GM19468 (cell line): ENCODE results near the gene HSD11B1.

Experiments
- ATAC-seq: cut with Tn5 transposase; IDR thresholded peaks from one replicate; pipeline ENCODE4 v1.9.1; 2021; ENCODE audit warnings: mild to moderate bottlenecking, moderate library complexity, moderate number of reproducible peaks; ENCODE audit not compliant: unreplicated experiment; ENCODE audit errors: extremely low read depth

HSD11B1 gene

DNA sequence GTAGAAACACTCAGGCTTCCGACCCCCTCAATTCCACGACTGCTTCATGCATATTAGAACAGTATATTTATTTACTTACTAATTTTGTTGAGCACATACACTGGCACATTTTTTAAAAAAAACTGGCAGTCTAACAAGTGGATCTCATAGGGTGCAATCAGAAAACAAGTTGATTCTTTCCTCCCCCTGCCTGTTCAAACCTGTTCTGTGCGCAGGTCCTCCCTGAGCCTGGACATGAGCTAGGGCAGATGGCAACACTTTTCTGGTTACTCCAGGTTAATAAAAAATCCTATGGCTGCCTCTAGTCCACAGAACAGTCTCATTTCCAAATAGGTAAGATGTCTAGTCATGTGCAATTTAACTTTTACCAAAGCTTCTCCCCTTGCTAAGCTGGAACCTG lies 18.6 kb downstream of the HSD11B1 start:
- no peak for ATAC-seq

DNA sequence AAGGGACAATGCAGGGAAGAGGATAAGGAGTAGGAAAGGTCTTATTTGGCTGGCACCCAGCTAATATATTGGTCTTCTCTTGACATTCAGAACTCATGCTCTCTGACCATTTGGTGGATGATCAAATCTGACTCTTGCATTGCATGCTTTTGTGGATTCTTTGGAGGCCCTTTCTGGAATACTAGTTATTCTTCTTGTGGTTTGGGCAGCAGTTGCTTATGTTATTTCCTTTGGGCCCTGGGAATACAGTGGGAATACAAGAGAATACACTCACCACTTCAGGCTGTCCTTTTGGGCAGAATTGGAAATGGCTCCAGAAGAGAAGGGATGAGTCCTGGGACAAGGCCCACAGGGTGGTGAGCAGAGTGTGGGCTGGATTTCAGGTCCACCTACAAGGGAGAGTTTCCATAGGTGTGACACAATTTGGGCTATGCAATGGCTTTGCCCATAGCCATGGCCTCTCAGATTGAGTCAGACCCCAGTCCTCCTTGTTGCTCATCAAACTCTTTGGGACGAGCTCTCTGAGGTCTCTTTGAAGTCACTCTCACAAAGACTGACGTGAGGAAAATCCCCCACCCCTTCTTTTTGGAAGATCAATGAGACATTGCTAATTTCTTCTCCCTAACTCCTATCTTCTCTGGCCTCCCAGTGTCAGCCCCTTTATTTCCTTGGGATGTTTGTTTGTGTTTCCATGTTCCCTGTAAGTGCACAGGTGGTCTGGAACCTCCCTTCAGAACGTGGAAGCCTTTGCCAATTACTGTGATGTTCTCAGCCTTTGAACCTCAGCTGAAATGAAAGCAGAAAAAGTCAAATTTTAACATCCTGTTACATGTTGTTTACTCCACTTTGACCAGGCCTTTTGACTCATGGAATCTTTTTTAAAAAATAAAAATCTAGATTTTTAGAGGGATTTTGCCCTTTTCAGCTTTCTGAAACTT lies 19.4 kb downstream of the HSD11B1 start:
- no peak for ATAC-seq

DNA sequence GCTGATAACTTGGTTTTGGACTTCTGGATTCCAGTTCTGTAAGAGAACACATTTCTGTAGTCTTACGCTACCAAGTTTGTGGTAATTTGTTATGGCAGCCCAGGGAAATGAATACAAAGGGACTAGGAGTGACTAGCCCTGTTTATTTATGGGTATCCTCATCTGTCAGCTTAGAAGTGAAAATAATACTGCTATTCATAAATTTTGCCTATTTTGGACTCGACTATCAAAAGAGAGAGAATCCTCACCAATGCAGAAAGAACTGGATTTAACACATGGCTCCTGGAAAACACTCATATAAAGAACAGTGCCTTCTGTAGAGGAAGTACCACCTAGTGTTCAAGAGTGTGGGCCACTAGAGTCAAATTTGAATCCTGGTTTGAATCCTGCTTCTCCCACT lies 22.6 kb downstream of the HSD11B1 start:
- no peak for ATAC-seq

DNA sequence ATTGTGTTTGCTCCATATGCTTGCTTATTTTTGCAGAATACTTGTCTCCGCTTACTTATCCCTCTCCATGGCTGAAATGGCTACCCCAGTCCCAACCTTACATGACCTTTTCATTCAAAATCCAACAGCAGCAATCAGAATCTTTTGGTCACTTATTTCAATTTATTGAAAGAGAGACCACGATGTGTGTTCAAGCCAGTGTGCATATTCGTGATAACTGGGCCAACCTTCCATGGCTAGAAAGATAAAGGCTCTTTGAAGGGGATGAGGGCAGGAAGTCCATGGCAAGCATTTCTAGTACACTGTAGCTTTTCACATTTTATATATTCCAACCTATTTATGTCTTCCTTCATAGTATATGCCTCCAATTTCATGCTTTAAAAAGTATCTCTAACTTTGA lies 23.1 kb downstream of the HSD11B1 start:
- ATAC-seq = no peak

DNA sequence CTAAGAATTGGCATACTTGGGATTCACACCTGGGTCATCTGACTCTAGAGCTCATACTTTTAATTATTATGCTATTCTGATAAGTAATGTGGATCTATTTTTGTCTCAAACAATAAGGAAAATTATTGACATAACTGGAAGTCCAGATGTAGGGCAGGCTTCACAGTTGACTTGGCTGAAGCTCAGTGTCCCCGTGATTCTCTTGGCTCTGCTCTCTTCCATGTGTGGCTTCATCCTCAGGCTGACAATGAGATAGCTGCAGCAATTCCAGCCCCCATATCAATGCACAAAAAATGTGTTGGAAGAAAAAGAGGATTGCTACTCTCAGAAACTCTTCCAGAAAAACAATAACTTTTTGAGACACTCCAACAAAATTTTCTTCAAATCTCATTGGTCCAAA lies 23.8 kb downstream of the HSD11B1 start:
- no peak for ATAC-seq

DNA sequence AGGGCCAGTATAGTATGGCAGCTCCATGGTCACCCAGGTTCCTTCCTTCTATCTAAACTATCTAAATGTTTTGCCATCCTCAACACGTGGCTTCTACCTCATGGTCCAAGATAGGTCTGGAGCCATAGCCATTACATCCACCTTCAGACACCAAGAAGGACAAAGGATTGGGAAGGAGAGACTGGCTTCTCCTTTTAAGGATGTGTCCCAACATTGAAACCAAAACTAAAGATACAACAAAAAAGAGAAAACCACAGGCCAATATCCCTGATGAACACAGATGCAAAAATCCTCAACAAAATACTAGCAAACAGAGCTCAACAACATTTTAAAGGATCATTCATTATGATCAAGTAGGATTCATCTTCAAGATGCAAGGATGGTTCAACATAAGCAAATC lies 24.8 kb downstream of the HSD11B1 start:
- no peak for ATAC-seq

DNA sequence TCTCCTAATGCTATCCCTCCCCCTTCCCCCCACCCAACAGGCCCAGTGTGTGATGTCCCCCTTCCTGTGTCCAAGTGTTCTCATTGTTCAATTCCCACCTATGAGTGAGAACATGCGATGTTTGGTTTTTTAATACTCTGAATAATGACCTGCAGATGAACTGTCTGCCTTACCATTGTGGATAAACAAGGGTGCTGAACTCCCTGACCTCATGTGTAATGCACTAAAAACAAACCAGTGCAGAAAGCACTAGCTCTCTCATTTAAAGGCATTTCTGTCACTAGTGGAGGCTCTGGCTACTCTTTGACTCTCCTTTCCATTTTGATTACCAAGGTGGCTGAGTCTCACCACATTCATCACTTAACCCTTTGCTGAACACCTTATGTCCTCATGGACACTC lies 28.1 kb downstream of the HSD11B1 start:
- ATAC-seq = no peak

DNA sequence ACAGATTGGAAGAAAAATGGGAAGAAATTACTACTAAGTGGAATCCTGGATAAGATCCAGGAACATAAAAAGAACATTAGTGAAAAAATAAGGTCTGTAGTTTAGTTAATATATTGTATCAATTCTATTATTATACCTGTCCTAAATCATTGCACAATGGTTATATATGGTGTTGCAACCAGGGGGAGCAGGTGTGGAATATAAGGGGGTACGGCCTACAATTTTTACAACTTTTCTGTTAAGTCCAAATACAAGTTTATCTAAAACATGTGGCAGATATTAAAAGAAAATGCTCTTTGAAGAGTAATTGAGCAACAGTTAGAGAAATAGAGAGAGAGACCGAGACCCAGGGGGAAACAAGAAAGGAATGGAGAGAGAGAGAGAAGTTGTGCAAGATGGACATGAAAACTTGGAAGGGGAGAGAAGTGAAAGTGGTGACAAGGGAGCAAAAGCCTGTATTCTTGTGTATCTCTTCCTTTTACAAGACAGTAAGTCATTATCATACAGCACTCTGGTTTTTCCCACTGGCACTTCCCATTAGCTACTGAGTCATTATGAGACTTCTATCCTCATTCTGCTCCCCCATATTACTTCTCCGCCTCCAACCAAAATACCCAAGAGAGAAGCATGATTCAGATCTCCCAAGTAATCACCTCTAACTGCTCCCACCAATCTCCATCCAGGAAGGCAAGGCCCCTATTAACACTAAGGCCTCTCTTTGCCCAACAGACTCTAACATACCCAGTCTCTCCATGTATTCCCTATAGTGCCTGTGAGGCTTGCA lies 29.0 kb downstream of the HSD11B1 start:
- no peak for ATAC-seq

DNA sequence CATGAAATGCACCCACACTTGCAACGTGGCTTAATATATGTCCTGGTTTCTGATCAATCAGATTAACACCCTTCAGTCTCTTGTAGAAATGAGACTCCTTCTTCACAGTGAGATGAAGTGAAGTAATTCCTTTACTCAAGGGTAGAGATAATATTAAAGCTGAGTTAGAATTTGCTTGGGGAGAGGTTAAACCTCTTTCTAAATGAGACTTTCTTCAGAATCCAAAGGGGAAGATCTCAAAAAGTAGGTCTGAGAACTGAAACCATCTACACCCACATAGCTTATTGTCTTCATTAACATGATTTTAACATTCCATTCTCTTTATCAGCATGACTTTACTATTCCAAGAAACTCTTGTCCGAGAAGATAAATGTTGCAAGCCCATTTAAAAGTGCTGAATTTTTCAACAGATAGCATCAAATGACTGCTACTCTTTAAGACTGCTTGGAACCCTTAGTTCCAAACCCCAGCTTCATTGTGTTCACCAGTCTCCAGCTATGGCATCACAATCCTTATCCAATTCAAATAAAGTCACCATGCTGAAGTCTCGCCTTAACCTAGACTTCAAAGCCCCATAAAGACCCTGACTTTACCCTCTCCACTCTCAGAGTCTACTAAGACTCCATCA lies 32.0 kb downstream of the HSD11B1 start:
- ATAC-seq = no peak

DNA sequence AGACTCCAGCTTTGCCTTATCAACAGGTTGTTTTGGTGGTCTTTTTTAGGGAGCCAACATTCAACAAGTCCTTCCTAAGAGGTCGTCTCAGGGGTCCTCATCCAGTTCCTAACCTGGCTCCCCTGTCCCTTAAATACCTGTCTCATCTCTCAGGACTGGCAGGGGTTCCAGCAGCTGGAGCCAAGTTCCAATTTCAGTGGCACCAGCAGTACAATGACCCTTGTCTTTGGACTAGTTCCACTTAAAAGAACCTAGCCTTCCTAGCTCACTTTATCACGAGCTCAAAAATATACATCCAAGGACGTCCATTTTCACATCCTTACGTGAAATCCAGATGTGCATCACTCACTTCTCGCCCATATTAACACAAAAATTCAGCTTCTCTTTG lies 32.5 kb downstream of the HSD11B1 start:
- no peak for ATAC-seq

DNA sequence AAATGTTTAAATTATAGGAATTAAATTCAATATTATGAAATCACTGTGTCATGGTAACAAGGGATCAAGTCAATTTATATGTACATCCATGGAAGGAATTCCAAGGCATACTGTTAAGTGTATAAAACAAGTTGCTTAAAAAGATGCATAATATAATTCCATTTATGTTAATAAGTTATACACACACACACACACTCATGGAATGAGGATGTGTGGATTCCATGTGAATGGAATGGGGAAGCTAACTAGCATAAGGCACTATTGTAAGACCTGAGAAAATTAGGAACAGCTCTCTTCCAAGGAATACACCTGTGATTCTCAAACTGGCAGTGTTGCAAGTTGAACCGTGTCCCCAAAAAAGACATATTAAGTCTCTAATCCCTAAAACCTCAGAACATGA lies 33.6 kb downstream of the HSD11B1 start:
- no peak for ATAC-seq

DNA sequence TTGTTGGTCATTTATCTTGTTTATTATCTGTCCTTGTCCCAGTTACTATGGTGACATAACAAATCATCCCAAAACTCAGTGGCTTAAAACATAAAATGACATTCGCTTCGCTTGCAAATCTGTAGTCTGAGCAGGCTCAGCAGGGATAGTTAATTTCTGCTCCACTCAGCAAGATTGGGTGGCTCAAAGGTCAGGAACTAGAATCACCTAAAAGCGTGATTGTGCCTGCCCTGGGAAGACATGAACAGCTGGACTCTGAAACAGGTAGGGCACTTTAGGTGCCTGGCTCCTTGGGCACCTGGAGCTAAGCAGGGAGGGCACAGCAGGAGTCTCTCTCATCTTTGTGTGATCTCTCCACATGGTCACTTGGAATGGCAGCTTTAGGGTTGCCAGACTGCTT lies 36.5 kb downstream of the HSD11B1 start:
- ATAC-seq = no peak

DNA sequence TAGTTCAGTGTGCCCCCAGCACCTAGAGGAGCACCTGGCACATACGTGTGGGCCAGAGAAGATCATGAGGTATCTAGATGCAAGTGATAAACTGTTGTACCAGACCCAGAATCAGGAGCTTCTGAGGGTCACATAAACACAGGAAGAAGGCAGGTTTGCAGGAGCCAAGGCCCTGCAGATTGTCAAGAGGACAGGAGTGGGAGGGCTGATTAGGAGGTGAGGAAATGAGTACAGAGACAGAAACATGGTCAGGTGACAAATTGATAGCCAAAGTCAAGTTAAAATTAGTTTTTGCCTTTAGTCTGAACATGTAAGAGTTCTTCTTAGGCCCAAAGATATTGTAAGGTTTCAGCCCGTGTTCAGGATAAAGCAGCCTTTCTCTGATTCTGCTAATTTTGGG lies 37.2 kb downstream of the HSD11B1 start:
- ATAC-seq = no peak

DNA sequence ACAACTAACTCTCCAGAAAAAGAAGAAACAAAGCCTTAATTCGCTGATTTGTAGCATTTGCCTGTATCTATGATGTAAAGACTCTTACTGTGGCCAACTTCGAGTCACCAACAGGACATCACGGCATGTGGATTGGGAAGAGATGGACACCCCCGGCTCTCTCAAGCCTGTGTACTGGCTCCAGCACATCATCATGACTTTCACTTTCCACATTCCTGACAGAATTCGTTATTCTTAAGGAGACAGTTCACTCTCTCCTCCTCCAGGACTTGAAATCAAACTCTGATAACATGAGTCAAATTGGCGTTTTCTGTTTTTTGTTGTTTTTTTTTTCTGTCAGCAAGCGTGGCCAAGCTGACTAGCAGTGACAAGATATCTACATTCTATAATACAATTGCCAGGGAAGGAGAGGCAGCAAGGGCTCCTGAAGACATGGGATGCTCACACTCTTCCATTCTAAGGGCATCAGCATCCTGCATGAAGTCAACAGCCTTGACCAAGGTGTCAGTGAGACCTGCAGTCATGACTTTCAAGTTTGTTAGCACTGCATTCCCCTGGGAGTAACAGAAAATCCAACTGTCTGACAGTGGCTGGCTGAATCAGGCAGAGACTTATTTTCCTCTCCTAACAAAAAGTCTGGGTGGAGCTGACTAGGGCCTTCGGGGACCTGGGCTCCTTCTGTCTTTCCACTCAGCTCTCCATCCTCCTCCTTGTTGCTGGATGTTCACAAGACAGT lies 37.9 kb downstream of the HSD11B1 start:
- no peak for ATAC-seq

DNA sequence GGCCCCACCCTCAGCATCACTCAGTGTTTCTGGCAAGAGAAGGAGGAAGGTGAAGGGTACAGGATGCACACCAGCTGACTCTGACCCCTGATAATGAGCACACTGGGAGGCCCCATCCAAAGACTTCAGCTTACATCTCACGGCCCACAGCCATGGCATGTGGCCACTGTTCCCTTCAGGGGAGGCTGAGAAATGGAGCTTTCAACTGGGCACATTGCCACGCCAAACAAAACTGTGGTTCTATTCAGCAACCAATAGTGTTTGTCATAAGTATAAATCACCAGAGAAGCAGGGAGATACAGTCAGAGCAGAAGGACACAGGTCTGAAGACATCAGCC lies 38.5 kb downstream of the HSD11B1 start:
- ATAC-seq = no peak

DNA sequence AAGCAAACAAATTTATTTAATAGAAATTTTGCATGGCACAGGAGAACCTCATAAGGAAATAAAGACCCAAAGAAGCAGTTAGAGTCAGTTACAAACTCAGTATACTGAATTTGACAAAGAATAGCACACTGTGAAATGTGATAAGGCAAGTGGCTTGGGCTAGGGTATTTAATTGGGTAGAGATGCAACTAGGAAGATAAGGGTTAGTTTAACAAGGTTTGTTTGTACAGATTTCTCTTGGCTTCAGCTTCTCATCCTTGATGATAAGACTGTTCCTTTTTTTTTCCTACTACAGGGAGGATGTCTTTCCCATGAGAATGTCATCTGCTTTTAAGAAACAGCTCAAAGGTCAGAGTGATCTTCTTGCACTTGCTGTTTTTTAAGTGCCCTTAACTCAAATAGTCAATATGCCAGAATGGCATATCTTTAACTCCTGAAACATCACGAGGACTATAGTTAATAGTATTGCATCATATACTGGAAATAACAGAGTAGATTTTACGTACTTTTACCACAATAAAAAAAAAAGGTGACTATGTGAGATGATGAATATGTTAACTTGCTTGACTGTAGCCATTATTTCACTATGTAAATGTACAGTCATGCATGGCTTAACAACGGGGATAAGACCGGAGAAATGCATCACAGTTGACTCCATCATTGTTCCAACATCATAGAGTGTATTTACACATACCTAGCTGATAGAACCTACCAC lies 42.0 kb downstream of the HSD11B1 start:
- no peak for ATAC-seq

DNA sequence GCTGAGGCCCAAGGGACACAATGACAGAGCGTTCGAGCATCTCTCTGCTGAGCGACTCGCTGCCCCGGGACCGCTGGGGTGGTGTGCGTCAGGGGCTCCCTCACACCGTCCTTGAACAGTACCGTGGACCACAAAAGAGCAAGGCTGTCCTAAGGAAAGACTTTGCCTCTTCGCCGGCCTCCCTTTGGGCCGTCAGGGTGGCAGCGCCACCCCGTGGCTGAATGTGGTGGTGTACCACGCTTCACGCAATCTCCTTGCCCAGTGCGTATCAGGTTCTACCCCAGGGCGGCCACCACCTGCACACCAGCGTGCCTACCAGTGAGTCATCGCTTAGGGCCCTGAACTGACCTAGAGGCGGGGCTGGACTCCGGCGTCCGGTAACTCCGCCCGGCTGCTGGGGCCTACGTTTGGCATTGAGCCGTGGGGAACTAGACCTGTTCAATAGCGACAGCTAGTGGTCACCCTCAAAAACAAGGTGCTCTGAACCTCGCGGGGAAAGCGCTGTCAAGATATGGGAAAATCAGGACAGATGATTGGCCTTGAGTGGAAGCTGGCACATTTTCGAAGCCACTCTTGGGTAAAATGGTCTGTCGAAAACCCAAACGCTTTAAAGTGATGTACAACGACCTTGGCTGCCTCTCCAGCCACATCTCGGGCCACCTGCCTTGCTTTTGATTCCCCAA lies 43.1 kb downstream of the HSD11B1 start:
- peak; percentile 78 for ATAC-seq

DNA sequence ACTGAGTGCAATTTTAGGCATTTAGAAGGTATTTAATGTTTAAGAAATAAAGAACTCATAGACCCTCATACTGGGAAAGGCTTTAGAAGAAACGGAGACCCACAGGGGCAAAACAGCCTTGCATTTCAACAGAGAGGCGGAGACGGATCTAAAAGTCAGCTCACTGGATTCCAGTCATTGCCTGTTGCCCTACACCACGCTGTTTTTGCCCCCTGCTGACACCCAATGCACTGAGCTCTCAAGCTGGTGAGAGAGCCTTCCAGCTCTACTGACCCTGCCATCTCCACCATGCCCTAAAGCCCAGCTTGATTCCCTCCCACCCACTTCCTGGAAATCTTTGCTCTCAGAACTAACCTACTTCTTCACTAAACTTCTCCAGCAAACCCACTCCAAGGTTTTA lies 44.0 kb downstream of the HSD11B1 start:
- no peak for ATAC-seq

DNA sequence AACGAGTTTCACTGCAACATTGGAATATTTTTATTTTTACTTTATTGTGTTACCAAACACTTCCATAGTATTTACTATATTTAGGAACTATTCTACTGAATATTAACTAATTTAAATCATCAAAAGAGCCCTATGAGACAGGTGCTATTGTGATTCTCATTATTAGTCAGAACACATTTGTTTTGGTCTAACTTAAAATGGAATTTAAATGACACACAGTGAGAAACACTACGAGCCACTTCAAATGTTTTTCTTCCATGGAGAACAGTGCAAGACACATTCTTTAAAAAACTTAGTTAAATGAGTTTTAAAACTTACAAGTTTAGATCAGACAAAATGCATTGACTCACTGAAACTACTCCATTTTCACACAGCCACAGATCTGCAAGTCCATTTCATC lies 44.6 kb downstream of the HSD11B1 start:
- no peak for ATAC-seq
